Measurements from ENCODE around the gene CASP7.

GRCh38 chr10:113712024-113712423 is 32.3 kb downstream of the CASP7 start:
- TF ChIP-seq TAF1 (IDR thresholded peaks at IDR 0.05; ENCODE audit: borderline replicate concordance, low read depth, low read length): no peak
- TF ChIP-seq POLR2A (IDR thresholded peaks at IDR 0.05; ENCODE audit: low read depth, low read length): no peak
- TF ChIP-seq POLR2AphosphoS5 (IDR thresholded peaks at IDR 0.05; ENCODE audit: low read depth, low read length): no peak
